Astrocyte (in vitro differentiated cells and primary cell): Measurements from ENCODE around the gene MAP1B.

Source experiments
- EZH2 ChIP-seq: IDR thresholded peaks from 2 replicates; pipeline ENCODE4 v1.6.1; 2012; ENCODE audit warnings: mild to moderate bottlenecking, low read length, inconsistent platforms; ENCODE audit not compliant: insufficient read depth
- TF ChIP-seq, protein P1 (sequence below): IDR thresholded peaks from 2 replicates; pipeline ENCODE4 v1.5.1; 2011; ENCODE audit warnings: low read depth, mild to moderate bottlenecking, inconsistent platforms, low read length, moderate library complexity; ENCODE audit not compliant: insufficient read depth

DNA sequence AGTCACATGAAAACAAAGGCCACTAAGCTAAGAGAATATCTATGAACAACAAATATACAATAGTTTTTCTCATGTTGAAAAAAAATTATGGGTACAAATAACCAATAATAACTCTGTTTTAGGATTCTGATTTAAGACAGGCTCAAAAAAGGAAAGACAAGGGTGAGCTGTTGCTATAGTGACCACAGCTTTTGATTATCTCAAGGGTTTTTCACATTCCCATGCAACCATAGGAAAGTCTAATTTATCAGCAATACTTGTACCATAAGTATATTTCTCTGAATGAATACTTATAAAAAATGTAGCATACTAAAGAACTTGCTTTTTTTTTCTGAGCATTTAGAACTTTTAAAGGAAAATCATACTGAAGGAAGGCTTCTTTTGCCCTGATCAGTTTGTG lies 144.7 kb downstream of the MAP1B start:
- TF ChIP-seq, protein P1, sequence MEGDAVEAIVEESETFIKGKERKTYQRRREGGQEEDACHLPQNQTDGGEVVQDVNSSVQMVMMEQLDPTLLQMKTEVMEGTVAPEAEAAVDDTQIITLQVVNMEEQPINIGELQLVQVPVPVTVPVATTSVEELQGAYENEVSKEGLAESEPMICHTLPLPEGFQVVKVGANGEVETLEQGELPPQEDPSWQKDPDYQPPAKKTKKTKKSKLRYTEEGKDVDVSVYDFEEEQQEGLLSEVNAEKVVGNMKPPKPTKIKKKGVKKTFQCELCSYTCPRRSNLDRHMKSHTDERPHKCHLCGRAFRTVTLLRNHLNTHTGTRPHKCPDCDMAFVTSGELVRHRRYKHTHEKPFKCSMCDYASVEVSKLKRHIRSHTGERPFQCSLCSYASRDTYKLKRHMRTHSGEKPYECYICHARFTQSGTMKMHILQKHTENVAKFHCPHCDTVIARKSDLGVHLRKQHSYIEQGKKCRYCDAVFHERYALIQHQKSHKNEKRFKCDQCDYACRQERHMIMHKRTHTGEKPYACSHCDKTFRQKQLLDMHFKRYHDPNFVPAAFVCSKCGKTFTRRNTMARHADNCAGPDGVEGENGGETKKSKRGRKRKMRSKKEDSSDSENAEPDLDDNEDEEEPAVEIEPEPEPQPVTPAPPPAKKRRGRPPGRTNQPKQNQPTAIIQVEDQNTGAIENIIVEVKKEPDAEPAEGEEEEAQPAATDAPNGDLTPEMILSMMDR: no peak
- TF ChIP-seq EZH2: no peak
